Forelimb muscle (tissue), 1 donor: ENCODE data around the gene FBXW8. TPM values are rescaled to one million over a fixed set of nuclear protein-coding genes. Genes with fewer than 3 reads are reported as not detected.

Experiments used
- DNase-seq: peaks from one replicate; pipeline ENCODE4 v3.0.0-alpha.2; 2013; ENCODE audit warnings: low read depth
- polyA plus RNA-seq: library from polyadenylated mRNA; unstranded; fragments of 120-200 nt; gene quantifications from one replicate; pipeline ENCODE4 v1.2.1, GENCODE V29; 2013; ENCODE audit not compliant: insufficient read length

Gene FBXW8
- polyA plus RNA-seq, 1 donor = 13.3 TPM

DNA sequence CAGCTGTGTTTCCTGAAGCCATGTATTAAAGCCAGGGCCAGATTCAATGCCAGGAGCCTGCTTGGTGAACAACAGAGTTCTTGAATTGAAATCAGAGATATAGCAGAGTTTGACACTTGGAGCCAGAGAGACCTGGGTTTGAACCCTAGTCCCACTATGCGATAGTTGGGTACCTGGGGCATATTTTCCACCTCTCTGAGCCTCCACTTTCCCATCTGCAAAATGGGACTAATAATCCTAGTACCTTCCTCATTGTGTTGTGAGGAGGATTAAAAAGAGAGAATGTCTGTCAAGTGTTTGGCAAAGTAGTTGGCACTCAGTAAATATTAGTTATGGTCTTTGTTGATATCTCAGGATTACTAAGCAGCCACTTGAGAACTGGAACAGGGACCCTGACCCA, 23.5 kb upstream of the FBXW8 start:
- no peak for DNase-seq

DNA sequence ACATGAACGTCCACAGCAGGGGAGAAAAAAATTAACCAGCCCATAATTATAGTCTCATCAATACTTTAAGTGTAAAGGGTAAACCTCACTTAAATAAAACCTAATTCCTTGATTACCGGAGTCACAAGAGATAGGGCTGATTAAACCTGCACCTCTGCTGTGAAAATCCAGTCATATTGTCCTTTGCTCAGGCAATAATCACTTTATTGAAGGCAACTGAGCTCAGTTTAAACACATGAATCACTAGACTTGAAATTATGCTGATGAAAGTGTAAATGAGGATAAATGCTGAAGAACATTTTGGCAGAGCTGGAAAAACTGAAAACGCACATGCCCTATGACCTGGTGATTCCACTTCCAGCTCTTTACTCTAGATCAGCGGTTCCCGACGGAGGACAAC, 22.9 kb upstream of the FBXW8 start:
- DNase-seq = no peak

DNA sequence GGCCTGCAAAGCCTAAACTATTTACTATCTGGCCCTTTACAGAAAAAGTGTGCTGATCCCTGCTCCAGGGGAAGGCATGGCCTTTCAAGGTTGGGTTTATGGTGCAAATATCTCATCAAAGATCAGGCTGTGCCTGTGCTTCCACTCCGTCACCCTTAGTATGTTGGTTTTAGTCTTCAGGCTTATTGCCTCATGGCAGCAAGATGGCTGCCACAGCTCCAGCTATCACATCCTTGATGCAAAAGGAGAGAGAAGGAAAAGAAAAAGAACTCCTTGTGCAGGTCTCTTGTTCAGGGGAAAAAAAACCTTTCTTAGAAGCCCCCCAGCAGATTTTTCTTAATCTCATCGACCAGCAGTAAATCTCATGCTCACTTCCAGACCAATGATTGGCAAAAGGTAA, 20.4 kb upstream of the FBXW8 start:
- DNase-seq = no peak

DNA sequence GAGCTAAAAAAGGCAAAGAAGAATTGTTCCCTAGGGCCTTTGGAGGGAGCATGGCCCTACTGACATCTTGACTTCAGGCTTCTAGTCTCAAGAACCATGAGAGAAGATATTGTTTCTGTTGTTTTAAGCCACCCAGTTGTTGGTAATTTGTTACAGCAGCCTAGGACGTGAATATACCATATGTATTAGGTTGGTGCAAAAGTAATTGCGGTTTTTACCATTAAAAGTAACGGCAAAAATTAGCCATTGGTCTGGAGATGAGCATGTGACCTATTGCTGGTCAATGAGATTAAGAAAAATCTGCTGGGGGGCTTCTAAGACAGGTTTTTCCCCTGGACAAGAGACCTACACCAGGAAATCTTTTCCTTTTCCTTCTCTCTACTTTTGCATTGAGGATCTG, 19.7 kb upstream of the FBXW8 start:
- no peak for DNase-seq

DNA sequence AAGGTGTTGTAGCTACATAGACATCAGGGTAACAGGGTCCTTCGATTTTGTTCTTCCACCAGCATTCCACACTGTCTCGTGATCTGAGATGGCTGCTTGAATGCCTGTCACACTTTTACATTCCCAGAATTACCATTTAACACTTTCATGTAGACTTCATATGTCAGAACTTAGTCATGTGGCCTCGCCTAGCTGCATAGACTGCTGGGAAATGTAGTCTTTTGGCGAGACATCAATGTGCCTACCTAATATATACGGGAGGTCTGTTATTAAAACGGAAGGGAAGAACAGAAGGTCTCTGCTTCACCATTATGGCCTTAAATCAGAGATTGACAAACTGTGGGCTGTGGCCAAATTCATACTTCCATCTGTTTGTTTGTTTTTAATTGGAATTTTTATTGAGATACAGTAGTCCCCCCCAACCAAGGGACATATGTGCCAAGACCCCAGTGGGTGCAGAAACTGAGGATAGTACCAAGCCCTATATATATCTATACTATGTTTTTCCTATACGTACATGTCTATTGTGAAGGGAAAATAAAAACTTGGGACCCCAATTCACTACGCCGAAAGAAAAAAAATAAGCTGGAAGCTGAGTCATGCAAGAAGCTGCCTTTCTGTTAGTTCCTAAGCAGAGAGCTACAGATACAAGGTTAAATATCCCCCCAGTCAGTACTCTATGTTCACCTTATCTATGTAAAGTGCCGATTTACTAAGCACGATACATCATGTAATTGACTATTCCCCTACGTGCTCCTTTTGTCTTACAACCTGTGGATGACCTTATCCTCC, 18.2 kb upstream of the FBXW8 start:
- DNase-seq = no peak

DNA sequence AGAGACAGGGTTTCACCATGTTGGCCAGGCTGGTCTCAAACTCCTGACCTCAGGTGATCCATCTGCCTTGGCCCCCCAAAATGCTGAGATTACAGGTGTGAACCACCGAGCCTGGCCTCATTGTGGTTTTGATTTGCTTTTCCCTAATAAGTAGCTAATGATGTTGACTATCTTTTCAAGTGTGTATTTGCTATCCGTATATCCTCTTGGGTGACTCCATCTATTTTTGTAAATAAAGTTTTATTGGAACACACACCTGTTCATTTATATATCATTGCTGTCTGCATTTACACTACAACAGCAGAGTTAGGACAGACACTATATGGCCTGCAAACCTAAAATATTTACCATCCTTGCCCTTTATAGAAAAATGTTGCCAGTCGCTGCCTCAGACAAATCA, 15.8 kb upstream of the FBXW8 start:
- DNase-seq = no peak

DNA sequence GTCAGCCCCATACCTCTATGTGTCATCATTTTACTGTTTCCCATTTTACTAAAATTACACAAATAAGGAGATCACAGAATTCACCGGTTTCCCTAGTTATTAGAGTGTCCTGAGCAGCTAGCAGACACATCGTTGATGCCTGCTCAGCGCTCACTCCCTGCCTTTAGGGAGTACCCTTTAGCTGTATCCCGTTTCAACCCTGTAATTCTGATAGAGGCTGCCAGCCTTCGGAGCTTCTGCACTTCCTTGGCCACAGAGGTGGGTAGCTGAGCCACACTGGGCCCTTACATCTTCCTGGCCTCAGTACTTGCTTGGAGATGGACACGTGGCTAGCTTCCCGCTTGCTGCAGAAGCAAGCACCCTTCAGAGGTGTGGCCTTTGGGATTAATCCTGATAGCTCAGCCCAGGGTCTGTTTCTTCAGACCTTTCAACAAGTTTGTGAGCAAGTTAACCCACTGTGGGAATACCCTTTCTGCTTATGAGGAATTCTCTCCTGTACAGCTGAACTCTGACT, 14.3 kb upstream of the FBXW8 start:
- DNase-seq = no peak

DNA sequence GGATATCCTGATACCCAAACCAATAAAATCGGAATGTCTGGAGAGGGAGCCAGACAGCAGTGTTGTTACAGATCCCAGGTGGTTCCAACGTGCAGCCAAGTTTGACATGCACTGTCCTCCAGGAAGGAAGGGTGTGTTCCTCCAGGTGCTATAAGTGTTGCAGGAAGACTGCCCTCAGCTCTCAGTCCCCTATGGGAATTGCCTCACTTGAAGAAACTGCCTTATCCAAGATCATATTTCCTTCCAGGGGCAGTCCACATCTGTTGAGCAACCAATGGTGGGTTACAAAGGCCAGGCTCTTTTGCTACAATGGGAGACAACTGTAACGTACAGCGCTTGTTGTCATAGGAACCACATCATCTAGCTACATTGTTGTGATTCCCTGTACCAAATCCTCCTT, 13.3 kb upstream of the FBXW8 start:
- no peak for DNase-seq

DNA sequence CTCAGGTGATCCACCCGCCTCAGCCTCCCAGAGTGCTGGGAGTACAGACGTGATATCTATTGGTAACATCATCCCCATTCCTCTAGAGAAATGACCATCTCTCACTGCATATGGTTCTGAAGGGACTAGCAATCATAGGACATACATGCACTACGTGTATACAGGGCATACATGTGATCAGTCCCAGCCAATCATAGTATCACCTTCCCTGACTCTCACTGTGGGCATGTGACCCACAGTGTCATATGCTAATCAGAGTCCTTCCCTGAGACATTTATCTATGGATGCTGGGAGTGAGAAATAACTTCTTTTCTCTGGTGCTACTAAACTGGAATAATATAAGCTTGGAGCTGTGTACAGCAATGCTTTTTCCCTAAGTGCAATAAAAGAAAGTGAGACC, 12.1 kb upstream of the FBXW8 start:
- DNase-seq = no peak

DNA sequence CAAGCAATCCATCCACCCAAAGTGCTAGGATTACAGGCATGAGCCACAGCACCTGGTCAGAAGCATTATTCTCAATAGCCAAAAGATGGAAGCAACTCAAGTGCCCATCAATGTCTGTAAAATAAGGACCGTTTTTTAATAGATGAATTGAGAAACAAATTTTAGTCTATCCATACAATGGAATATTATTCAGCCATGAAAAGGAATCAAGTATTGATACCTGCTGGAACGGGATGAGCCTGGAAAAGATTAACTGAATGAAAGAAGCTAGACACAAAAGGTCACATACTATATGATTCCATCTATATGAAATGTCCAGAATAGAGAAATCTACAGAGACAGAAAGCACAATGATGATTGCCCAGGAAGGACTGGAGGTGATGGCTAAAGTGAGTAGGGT, 9.1 kb upstream of the FBXW8 start:
- DNase-seq = no peak

DNA sequence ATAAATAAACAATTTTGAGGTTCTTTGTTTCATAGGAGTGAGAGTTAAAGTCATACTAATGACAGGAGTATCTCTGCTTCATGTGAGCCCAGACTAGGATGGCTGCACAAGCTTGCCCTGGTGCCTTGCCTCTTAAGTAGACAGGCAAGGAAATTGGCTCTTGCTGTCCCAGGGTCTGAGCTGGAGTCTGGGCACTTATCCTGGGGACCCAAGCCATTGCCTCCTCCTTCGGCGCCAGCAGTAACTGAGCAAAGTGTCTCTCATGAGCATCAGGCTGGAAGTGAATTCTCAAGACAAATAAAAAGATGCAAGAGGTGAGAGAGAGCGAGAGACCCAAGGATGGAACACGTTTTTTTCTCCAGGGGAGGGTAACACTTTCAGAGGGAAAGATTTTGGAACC, 6.9 kb upstream of the FBXW8 start:
- no peak for DNase-seq

DNA sequence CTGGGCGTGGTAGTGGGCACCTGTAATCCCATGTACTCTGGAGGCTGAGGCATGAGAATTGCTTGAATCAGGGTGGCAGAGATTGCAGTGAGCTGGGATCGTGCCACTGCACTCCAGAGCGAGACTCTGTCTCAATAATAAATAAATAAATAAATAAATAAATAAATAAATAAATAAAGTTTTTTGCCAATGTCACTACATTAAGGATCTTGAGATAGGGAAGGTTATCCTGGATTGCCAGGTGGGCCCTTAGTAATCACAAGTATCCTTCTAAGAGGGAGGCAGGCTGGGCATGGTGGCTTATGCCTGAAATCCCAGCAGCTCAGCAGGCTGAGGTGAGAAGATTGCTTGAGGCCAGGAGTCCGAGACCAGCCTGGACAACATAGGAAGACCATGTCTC, 4.5 kb upstream of the FBXW8 start:
- no peak for DNase-seq

DNA sequence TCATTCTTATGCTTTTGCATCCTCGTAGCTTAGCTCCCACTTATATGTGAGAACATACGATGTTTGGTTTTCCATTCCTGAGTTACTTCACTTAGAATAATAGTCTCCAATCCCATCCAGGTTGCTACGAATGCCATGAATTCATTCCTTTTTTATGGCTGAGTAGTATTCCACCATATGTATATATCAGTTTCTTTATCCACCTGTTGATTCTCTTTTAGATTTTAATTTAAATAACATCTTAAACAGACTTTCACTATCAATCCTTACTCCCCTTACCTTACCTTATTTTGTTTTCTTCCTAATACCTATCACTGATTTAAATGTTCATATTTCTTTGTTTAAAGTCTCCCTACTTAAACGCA, 488 bp upstream of the FBXW8 start:
- no peak for DNase-seq

DNA sequence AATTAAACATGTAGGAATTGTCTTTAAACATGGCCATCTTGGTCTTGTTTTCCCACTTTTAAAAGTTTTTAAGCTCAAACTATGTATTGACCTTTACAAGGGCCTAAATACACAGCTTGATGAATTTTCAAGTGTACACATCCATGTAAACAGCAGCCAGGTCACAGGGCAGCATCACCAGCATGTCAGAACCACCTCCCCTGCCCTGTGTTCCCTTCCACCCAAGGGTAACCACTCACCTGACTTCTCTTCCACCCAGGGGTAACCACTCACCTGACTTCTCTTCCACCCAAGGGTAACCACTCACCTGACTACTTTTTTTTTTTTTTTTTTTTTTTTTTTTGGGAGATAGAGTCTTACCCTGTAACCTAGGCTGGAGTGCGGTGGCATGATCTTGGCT, 4.6 kb downstream of the FBXW8 start:
- DNase-seq = no peak

DNA sequence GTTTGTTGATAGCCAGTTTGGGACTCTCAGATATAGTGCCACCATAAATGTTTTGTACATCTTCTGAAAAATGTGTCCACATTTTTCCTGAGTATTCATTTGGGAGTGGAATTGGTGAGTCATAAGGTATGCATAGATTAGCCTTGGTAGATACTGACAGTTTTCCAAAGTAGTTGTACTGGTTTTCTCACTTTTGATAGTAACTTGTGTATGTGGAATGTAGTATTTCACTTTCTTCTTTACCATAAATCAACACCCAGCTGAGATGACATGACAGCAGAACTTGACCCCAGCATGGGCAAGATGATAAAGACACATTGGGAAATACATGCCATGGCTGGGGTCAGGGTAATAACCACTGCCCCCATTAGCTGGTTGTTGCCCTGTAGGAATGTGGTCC, 5.4 kb downstream of the FBXW8 start:
- no peak for DNase-seq

DNA sequence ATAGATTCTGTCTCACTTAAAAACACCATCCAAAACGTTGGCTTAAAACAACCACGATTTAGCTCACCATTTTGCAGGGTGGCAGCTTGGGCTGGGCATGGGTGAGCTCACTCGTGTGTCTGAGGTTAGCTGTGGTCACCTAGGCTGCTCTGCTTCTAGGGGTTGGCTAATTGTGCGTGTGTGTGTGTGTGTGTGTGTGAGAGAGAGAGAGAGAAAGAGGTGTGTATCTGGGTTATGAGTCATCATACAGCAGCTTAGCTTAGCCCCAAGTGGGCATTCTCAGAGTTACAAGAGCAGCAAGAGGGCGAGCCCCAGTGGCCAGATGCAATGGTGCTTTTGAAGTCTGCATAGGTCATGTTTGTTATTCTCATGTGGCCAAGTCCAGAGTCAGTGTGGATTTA, 6.0 kb downstream of the FBXW8 start:
- DNase-seq = no peak

DNA sequence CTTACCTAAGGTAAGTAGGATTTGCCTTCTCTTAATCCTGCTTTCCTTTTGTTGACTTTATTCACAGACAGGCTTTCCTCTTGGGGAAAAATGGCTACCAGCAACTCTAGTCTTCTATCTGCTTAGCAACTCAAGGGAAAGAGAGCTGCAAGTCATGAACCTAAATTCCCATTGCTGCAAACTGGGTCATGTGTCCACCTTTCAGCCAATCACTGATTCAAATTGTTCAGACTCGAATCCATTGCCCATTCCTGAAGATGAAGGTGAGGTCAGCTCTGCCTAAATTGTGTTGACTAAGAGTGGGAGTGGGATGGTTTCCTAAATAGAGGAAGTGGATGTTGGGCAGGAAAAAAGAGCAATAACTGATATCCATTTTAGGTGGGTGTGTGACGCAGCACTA, 7.7 kb downstream of the FBXW8 start:
- DNase-seq = no peak

DNA sequence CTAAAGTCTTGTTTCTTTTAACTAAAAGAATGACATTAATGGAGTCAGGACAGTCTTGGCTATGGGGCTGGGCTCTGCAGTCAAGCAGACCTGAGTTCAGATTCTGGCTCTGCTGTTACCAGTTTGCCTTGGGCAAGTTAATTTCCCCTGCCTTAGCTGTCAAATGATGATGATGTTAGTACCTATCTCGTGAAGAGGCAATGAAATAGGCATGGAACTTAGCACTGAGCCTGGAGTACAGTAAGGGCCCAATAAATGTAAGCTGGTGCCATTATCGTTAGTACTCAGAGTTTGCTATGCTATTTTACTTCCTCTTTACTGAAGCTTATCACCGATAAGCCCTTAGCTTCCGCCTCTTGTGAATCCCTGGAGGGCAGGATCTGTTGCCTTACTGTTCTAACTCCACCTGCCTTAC, 8.5 kb downstream of the FBXW8 start:
- DNase-seq = no peak

DNA sequence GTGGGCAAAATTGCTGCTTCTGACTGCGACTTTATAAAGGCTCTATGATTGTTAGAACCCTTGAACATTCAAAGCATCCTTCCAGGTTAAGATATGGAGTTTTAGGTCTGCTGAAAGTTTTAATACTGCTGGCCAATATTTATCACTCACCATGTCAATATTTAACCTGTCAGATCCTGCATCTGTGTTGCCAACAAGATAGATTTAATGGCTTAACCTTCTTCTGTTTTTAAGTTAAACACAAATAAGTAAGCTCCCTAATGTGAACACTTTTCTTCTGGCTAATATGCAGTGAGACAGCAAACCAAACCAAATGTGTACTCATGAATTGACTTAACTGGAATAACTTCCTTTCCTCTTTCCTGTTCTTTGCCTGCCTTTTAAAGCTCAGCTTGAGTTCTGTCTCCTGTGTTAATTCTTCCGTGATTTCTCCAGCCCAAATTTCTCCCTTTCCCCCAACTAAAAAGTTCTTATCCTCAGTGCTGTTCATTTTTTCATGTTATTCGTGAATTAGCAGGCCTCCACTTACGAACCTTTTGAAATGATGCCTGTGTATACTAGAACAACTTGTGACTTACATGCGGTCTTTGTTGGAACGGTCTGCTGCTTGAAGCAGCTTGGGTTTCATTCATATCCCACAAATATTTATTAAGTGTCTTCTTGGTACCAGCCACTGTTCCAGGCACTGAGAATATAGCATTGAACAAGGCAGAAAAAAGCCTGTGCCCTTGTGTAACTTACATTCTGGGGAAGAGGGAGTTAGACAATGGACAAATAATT, 9.1 kb downstream of the FBXW8 start:
- DNase-seq = no peak

DNA sequence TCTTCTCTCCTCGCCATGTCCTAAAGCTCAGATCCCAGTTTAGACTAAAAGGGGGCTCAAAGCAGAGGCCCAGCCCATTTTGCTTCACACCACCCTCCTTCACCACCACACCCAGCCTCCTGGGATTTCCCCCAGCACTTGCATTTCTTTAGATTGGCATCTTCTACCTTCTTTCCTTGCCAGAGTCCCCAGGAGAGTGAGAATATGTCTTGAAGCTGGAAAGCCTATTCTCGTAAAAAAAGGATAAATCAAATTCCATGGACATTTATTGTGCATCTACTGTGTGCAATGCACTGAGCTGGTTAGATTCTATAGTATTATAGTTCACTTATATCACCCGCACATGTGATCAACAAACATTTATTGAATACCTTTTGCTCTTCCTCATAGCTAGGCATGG, 10.2 kb downstream of the FBXW8 start:
- no peak for DNase-seq

DNA sequence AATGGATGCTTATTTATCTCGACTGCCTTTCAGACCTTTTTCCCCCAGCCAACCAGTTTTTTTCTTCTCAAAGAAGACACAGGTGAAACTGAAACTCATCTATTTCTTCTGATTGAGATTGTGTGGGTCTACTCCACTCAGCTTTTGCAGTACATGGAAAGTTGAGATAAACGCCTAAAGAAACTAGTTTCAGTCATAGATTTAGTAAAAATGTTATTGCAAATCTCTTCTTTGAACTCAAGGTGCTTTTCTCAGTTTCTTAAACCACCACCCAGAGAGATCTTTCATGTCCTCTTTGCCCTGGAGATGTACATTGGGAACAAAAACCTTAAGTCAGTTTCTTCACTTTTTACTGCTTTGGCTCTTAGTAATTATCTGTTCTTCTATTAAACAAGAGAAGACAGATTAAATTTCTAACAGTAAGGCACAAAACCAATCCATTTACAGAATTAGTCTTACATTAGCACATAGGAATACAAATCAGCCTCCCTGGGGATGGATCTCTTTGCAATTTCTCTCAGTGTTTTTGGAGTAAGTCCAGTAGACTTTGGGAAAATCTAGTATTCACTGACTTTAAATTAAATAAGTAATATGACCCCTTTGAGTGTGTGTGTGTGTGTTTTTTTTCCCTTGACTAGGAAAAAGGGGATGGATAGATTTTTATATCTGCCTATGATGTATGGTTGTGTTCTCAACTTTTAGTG, 11.6 kb downstream of the FBXW8 start:
- DNase-seq = no peak

DNA sequence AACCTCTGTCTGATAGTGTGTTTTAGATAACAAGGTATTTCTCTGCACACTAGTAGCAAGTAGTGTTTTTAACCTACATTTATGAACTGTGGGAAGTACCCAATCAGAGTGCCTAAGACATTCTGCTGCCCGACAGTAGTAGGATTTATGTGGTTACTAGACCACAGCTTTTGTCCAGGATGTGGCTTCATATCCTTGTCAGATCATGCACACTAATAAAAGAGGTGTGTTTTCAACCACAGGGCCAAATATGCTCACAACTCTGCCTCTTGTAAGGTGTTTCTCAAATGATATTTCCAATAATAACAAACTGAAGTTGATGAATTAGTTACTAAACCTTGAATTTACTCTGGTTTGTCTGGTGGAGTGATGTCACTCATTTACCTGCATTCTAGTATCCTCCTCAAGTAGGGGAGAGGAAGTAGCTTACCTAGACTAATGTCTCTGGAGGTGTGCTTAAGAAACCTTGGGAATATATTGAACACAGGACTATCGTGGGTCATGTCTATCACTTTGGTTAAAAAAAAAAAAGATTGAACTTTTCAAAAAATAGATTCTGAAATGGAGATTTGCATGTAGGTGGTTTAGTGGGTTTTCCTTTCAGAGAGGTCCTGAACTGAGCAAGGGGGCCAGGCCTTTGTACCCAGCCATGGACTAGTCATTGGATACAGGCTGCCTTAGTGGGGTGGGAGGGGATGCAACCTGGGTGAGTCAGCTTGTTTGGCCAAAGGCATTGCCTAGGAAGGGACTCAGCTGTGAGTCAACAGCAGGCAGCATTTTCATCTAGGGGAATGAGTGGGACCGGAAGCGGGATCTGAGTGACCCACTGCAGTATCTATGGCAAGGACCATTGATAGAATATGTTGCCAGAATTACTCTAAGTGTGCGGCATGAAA, 14.1 kb downstream of the FBXW8 start:
- no peak for DNase-seq
